Calu3 (cell line): ENCODE results near the gene P2RY10. TPM values are rescaled to one million over a fixed set of nuclear protein-coding genes. Genes with fewer than 3 reads are reported as not detected.

Source experiments
- Bru-seq: library from RNA; stranded (reverse); fragments of 400-500 nt; gene quantifications from one replicate; lab custom pipeline; 2021; lab: Mats Ljungman, UMichigan
- BruChase-seq, 2 experiments: library from RNA; stranded (reverse); fragments of 400-500 nt; gene quantifications; one replicate each; lab custom pipeline; 2021; lab: Mats Ljungman, UMichigan
- BruUV-seq: library from RNA; stranded (reverse); fragments of 400-500 nt; replicated peaks from 2 replicates; lab custom pipeline; 2021; lab: Mats Ljungman, UMichigan
- CTCF ChIA-PET: fragments of 300-600 bp; sonication (Branson Sonifier 250); formaldehyde crosslinking; loops from one replicate; lab custom pipeline; 2022; ENCODE audit warnings: antibody characterized with exemption; lab: Charles Lee
- DNase-seq: peaks from one replicate; pipeline ENCODE4 v3.0.0; 2022
- H3K27ac Mint-ChIP-seq: one replicate; pipeline ENCODE4 v1.8.0; 2022; ENCODE audit warnings: mixed read lengths; ENCODE audit not compliant: unreplicated experiment
- H3K27me3 Mint-ChIP-seq: one replicate; pipeline ENCODE4 v1.8.0; 2022; ENCODE audit warnings: mixed read lengths; ENCODE audit not compliant: unreplicated experiment
- H3K36me3 Mint-ChIP-seq: one replicate; pipeline ENCODE4 v1.8.0; 2022; ENCODE audit warnings: mild to moderate bottlenecking, moderate library complexity, mixed read lengths; ENCODE audit not compliant: insufficient read depth, unreplicated experiment
- H3K4me1 Mint-ChIP-seq: one replicate; pipeline ENCODE4 v1.8.0; 2022; ENCODE audit warnings: mild to moderate bottlenecking, low read depth, mixed read lengths; ENCODE audit not compliant: unreplicated experiment
- H3K4me3 Mint-ChIP-seq: one replicate; pipeline ENCODE4 v1.8.0; 2022; ENCODE audit warnings: mild to moderate bottlenecking, low read depth, moderate library complexity, mixed read lengths; ENCODE audit not compliant: unreplicated experiment
- H3K9me3 Mint-ChIP-seq: one replicate; pipeline ENCODE4 v1.8.0; 2022; ENCODE audit warnings: low read depth, mixed read lengths; ENCODE audit not compliant: unreplicated experiment
- intact Hi-C: fragments of 100-400 bp; cut with micrococcal nuclease; formaldehyde crosslinking; loops from one replicate; pipeline ENCODE4 v1.10.0; 2022; ENCODE audit not compliant: unreplicated experiment
- long read RNA-seq: library from polyadenylated mRNA; stranded (forward); transcript quantifications from one replicate; pipeline ENCODE4 v2.0.0, GENCODE V29; 2022
- total RNA-seq: library from RNA; stranded (reverse); gene quantifications from 2 replicates; pipeline ENCODE4 v1.2.3, GENCODE V29; 2022
- TF ChIP-seq, protein P1 (sequence below): fragments of 200-600 bp; IDR thresholded peaks from one replicate; pipeline ENCODE4 v1.8.0; 2022; ENCODE audit warnings: antibody characterized with exemption; ENCODE audit not compliant: unreplicated experiment

The P2RY10 gene, protein sequence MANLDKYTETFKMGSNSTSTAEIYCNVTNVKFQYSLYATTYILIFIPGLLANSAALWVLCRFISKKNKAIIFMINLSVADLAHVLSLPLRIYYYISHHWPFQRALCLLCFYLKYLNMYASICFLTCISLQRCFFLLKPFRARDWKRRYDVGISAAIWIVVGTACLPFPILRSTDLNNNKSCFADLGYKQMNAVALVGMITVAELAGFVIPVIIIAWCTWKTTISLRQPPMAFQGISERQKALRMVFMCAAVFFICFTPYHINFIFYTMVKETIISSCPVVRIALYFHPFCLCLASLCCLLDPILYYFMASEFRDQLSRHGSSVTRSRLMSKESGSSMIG
- total RNA-seq (not detected in 2 replicates), Bru-seq, nascent RNA (not detected), BruChase-seq, experiment 1, labeled RNA remaining after a 6-hour chase (not detected), BruChase-seq, experiment 2, labeled RNA remaining after a 2-hour chase (not detected)
- long read RNA-seq = 0 reads

DNA sequence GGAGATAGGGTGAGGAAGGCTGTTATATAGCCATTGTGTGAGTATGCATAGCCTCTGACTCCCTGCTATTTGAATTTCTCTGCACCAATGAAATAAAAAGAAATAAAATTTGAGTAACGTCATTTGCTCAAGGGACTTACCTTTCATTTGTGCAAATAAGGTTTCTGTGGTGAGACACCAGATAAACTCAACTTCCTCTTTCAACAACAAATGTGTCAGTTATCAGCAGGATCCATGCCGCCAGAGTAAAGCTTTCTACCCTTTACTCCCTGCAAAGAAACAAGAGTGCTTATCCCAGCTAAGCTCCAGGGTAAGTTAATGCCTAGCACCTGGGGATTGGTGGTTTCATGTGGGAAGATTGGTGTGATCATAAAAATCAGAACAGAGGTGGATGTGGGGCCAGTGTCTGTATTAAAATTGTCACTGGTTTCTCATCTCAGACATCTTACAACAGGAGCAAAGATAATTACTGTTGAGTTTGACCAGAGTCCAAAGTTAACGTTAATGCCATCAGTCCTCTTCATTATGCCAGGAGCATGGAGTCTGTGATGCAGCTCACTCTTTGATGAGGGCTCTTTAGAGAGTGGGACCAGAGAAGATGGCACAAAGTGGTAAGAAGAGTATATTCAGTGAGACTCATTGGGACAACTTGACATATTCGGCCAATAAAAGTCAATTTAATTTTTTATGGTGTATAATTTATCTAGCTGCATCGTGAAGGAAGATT is at the start of gene P2RY10:
P2RY10 (plus strand) TSS at position 206 of the 727 bp plus-strand sequence. CDS start 15,130 bp downstream, outside the sequence.
- TF ChIP-seq, protein P1, sequence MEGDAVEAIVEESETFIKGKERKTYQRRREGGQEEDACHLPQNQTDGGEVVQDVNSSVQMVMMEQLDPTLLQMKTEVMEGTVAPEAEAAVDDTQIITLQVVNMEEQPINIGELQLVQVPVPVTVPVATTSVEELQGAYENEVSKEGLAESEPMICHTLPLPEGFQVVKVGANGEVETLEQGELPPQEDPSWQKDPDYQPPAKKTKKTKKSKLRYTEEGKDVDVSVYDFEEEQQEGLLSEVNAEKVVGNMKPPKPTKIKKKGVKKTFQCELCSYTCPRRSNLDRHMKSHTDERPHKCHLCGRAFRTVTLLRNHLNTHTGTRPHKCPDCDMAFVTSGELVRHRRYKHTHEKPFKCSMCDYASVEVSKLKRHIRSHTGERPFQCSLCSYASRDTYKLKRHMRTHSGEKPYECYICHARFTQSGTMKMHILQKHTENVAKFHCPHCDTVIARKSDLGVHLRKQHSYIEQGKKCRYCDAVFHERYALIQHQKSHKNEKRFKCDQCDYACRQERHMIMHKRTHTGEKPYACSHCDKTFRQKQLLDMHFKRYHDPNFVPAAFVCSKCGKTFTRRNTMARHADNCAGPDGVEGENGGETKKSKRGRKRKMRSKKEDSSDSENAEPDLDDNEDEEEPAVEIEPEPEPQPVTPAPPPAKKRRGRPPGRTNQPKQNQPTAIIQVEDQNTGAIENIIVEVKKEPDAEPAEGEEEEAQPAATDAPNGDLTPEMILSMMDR = no peak
- intact Hi-C loops = no loop called here
- CTCF ChIA-PET = no interaction called here
- H3K36me3 Mint-ChIP-seq = no peaks in the 10 kb centered on the region
- no TSS peak for BruUV-seq
- H3K4me1 Mint-ChIP-seq = peaks cover 6% of the 10 kb centered on the region
- no peak within 1 kb of the TSS for H3K27ac Mint-ChIP-seq
- no peak for DNase-seq
- H3K9me3 Mint-ChIP-seq = no peaks in the 10 kb centered on the region
- no peak within 1 kb of the TSS for H3K4me3 Mint-ChIP-seq
- H3K27me3 Mint-ChIP-seq = no peaks in the 10 kb centered on the region

DNA sequence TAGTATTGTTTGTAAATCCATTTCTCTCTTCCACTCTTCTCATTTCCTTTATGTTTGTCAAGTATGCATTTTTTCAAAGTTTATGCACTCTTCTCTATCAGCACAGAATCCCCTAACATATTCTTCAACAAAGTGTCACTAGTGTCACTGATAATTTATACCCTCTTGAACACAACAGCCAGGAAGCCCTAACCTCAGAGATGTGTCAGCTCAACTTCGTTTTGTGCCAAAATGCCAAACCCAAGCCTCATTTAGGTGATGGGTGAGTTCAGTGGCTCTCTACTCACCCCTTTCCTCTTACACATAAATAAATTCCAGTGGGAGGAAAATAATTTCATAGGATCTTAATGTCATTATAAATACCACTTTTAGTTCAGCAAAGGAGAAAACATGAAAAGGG is 22.4 kb upstream of the P2RY10 start:
- DNase-seq = no peak
- TF ChIP-seq, protein P1 = no peak
- intact Hi-C loops = no loop called here
- Mint-ChIP-seq H3K4me3 (no peak overlapping the region), H3K27ac (no peak overlapping the region), H3K4me1 (no peaks in the 10 kb centered on the region), H3K27me3 (no peaks in the 10 kb centered on the region), H3K9me3 (peaks cover 7% of the 10 kb centered on the region), H3K36me3 (no peaks in the 10 kb centered on the region)
- no TSS peak for BruUV-seq
- CTCF ChIA-PET = no interaction called here

DNA sequence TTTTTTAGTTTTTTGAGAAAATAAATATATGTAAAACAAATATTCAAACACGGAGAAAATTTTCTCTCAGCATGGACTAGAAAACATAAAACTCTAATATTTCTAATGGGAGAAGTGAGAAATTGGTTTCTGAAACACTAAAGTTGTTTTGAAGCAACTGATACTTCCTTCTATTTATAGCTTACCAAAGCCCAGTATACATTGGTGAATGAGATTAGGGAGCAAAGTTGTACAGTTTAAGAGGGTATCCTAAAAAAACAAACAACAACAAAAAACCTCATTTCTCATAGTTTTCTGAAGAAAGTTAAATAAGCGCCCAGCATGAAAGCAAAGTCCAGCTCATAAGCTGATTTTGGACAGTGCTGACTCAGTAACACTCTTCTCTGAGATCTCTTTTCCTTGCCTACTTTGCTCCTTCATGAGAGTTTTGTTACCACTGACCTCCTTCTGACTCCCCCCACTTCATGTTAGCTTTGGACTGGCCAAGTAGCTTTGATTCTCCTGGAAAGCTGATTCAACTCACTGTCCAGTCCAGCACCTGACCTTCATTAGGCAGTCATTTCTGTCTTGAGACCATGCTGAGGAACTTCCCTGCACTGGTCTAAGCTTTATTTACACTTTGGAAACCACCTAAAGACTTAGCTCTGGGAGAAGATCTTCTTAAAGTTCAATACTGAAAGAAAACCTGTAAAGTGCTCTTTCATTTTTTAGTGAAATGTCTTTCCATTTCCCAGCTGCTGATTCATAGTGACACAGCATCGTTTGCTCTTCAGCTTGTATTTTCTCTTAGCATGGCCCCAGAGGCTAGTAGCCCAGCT is 21.8 kb upstream of the P2RY10 start:
- Mint-ChIP-seq H3K27ac (no peak overlapping the region), H3K9me3 (peaks cover 7% of the 10 kb centered on the region), H3K4me1 (no peaks in the 10 kb centered on the region), H3K4me3 (no peak overlapping the region), H3K36me3 (no peaks in the 10 kb centered on the region), H3K27me3 (no peaks in the 10 kb centered on the region)
- TF ChIP-seq, protein P1 = no peak
- no peak for DNase-seq
- no TSS peak for BruUV-seq
- CTCF ChIA-PET = no interaction called here
- intact Hi-C loops = no loop called here

DNA sequence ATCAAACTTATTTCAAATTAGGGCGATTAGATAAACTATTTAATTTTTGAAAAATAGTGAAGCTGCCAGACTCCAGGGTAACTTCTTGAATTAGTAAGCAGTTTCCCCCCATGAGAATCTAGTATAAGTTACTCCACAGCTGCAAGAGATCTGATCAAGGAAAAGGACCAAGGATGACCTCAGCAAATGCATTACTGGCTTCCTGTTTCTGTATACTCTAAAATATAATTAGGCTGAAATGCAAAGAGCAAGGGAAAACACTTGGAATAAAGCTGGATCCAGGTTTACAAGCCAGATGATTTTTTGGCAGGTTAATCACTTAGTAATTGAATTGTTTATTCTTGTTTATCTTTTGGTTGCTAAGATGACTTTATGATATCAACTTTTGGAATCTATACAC is 13.4 kb upstream of the P2RY10 start:
- no TSS peak for BruUV-seq
- no peak overlapping the region for H3K4me3 Mint-ChIP-seq
- H3K36me3 Mint-ChIP-seq = no peaks in the 10 kb centered on the region
- no peak overlapping the region for H3K27ac Mint-ChIP-seq
- peaks cover 3% of the 10 kb centered on the region for H3K9me3 Mint-ChIP-seq
- intact Hi-C loops = no loop called here
- H3K27me3 Mint-ChIP-seq = no peaks in the 10 kb centered on the region
- no peak for DNase-seq
- CTCF ChIA-PET = no interaction called here
- no peaks in the 10 kb centered on the region for H3K4me1 Mint-ChIP-seq
- TF ChIP-seq, protein P1 = no peak
